BE2C (cell line): ENCODE measurements around the gene FBXO41.

Source experiments
- DNase-seq: peaks from one replicate; pipeline ENCODE4 v3.0.0-alpha.2; 2020
- H3K27me3 ChIP-seq: fragments of 250-450 bp; sonication (Bioruptor Pico); 2 replicates; pipeline ENCODE4 v1.5.1; 2020; ENCODE audit warnings: mild to moderate bottlenecking
- H3K36me3 ChIP-seq: fragments of 250-450 bp; sonication (Bioruptor Pico); 2 replicates; pipeline ENCODE4 v1.5.1; 2020; ENCODE audit warnings: mild to moderate bottlenecking
- H3K4me1 ChIP-seq: fragments of 250-450 bp; sonication (Bioruptor Pico); 2 replicates; pipeline ENCODE4 v1.5.1; 2020
- H3K4me3 ChIP-seq: 2 replicates; pipeline ENCODE4 v1.5.1; 2011; ENCODE audit warnings: low read depth, low read length
- H3K9me3 ChIP-seq: fragments of 250-450 bp; sonication (Bioruptor Pico); 2 replicates; pipeline ENCODE4 v1.5.1; 2020
- TF ChIP-seq, protein P1 (sequence below): IDR thresholded peaks from 2 replicates; pipeline ENCODE4 v1.5.1; 2012; ENCODE audit warnings: mild to moderate bottlenecking, low read depth, low read length

The FBXO41 gene

DNA sequence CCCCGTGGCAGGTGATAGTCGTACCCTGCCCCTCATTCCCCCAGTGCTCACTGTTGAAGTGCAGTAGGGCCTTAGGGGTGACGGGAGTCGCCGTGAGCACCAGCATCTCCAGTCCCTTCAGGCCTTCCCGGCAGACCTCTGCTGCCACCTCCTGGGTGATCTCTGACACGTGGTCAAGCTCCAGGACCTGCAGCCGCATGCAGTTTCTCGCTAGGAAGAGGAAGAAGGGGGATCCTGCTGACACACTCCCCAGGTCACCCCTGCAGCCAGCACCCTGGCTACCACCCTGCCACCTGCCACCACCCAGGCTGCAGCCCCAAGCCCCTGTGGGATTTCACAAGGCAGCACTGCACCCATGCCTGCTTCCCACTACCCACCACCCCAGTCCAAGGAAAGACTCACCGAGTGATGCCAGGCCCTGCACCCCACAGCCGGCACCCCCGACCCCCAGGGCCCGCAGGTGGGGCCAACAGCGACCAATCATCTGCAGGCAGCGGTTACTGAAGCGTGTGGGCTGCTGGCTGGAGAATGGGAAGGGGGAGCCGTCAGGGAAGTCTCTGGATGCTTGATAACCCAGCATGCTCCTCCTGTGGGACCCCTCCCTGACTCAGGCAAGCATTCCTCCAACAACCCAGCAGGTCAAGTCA is 23.8 kb downstream of the FBXO41 start:
- no peaks in the 10 kb centered on the region for H3K27me3 ChIP-seq
- H3K9me3 ChIP-seq, result no peaks in the 10 kb centered on the region
- peak; percentile 54 for DNase-seq
- H3K4me3 ChIP-seq, result no peak overlapping the region
- H3K36me3 ChIP-seq, result no peaks in the 10 kb centered on the region
- H3K4me1 ChIP-seq, result no peaks in the 10 kb centered on the region
- TF ChIP-seq, protein P1, sequence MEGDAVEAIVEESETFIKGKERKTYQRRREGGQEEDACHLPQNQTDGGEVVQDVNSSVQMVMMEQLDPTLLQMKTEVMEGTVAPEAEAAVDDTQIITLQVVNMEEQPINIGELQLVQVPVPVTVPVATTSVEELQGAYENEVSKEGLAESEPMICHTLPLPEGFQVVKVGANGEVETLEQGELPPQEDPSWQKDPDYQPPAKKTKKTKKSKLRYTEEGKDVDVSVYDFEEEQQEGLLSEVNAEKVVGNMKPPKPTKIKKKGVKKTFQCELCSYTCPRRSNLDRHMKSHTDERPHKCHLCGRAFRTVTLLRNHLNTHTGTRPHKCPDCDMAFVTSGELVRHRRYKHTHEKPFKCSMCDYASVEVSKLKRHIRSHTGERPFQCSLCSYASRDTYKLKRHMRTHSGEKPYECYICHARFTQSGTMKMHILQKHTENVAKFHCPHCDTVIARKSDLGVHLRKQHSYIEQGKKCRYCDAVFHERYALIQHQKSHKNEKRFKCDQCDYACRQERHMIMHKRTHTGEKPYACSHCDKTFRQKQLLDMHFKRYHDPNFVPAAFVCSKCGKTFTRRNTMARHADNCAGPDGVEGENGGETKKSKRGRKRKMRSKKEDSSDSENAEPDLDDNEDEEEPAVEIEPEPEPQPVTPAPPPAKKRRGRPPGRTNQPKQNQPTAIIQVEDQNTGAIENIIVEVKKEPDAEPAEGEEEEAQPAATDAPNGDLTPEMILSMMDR, result peak; percentile 50

DNA sequence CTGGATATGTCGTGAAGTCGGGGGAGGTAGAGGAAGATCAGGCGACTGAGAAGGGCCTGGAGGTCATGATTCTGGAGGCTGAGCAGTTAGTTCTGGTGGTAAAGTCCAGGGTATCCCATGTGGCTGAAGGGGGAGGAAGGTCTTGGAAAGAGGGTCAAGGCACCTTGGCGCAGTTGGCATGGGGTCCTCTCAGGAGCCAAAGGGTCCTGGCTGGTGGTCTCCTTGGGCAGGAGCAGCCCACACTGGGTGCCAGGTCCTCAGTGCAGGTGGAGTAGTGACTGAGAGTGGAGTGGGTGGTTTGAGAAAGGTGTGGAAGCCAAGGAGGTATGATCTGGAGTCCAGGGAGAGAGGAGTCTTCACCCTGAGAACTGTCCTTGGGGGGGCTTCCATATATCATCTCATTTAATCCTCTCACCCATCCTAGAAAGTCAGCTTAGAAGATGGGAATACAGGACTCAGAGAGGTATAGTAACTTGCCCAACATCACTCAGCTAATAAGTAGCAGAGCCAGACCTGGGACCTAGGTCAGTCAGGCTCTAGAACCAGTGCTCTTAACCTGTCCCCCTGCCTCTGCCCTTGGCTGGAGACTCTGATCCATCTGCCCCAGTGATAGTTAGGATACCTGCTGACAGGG is 24.5 kb downstream of the FBXO41 start:
- TF ChIP-seq, protein P1, result no peak
- H3K4me1 ChIP-seq, result no peaks in the 10 kb centered on the region
- no peaks in the 10 kb centered on the region for H3K27me3 ChIP-seq
- H3K9me3 ChIP-seq, result no peaks in the 10 kb centered on the region
- DNase-seq, result no peak
- no peak overlapping the region for H3K4me3 ChIP-seq
- no peaks in the 10 kb centered on the region for H3K36me3 ChIP-seq

DNA sequence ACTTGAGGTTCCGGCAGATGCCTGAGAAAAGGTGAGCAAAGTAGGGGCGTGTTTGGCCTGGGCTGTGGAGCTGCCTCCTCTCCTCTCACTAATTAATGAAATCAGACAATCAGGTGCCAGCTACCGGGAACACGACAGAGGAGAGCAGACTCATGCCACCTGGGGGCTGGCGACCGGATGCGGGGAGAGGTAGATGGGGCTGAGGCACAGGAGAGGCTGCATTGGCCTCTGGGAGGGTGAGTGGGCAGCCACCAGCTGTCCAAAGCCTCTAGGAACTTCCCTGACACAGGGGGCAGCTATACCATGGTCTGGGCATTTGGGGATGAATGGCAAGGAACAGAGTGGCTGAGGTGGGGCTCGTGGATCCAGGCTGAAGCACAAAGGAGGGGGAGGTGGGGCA is 25.0 kb downstream of the FBXO41 start:
- no peak for DNase-seq
- peaks cover 2% of the 10 kb centered on the region for H3K36me3 ChIP-seq
- TF ChIP-seq, protein P1, result no peak
- H3K27me3 ChIP-seq, result no peaks in the 10 kb centered on the region
- H3K4me1 ChIP-seq, result no peaks in the 10 kb centered on the region
- H3K9me3 ChIP-seq, result no peaks in the 10 kb centered on the region
- H3K4me3 ChIP-seq, result no peak overlapping the region

DNA sequence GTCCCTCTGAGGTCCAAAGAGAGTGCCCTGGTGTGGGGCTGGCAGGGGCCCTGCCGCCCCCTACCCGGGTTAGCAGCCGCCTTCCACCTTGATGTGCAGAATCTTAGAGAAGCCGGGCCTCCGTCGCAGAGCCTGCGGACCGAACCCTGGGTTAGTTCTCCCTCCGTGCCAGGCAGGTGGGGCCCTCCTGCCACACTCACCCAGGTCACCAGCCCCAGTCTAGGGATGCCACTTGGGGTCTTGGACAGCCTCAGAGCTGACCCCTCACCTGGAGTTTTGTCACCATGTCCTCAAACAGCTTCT is 25.4 kb downstream of the FBXO41 start:
- H3K36me3 ChIP-seq, result peaks cover 4% of the 10 kb centered on the region
- TF ChIP-seq, protein P1, result no peak
- no peak overlapping the region for H3K4me3 ChIP-seq
- no peaks in the 10 kb centered on the region for H3K4me1 ChIP-seq
- no peak for DNase-seq
- H3K9me3 ChIP-seq, result no peaks in the 10 kb centered on the region
- H3K27me3 ChIP-seq, result no peaks in the 10 kb centered on the region

DNA sequence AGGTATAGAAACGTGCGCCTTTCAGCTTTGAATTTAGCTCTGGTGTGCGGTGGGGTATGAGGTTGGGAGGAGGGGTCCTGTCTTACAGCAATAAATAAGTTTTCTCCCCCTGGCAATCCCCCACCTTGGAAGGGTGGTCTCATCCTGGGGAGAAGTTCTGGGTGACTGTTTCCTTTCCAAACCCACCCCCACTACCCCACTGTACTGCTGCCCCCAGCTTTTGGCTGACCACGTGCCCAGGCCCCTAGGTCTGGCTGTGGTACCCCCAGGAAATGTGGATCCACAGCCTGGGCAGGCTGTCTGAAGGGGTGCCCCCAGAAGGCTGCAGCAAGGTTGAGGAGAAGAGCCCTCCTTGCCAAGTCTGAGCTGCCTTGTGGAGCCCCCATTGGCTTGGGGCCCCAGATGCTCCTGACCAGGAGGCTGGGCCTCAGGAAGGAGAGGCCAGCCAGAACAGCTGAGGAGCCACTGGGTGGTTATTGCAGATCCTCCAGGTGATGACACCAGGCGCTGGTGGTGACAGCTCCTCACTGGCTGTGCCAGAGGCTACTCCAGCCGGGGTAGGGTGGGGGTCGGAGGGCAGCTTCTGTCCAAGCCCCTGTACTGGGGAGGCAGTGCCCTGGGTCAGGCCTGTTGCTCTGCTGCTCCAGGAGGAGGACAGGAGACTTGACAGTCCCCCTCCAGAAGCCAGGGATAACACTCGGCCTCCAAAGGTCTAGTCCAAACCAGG is 25.9 kb downstream of the FBXO41 start:
- no peaks in the 10 kb centered on the region for H3K27me3 ChIP-seq
- H3K4me3 ChIP-seq, result no peak overlapping the region
- TF ChIP-seq, protein P1, result no peak
- no peak for DNase-seq
- H3K4me1 ChIP-seq, result no peaks in the 10 kb centered on the region
- H3K36me3 ChIP-seq, result peaks cover 5% of the 10 kb centered on the region
- no peaks in the 10 kb centered on the region for H3K9me3 ChIP-seq
